Body of pancreas (tissue), 4 donors: ENCODE results near the gene ELL.

Experiments used
- POLR2A ChIP-seq, 3 donors: fragments of 450-650 bp; IDR thresholded peaks; one replicate each; pipeline ENCODE4 v1.6.1; 2016; ENCODE audit warnings: antibody characterized with exemption in 3 of 3, mild to moderate bottlenecking in 2 of 3
- TF ChIP-seq, protein P1 (sequence below), 7 experiments: fragments of 450-650 bp in 4 of 7; fragments of 200-600 bp in 3 of 7; sonication (generic) in 3 of 7; IDR thresholded peaks; one replicate each; pipeline ENCODE4 v1.5.1; 2016 to 2019; ENCODE audit warnings: antibody characterized with exemption in 7 of 7

DNA sequence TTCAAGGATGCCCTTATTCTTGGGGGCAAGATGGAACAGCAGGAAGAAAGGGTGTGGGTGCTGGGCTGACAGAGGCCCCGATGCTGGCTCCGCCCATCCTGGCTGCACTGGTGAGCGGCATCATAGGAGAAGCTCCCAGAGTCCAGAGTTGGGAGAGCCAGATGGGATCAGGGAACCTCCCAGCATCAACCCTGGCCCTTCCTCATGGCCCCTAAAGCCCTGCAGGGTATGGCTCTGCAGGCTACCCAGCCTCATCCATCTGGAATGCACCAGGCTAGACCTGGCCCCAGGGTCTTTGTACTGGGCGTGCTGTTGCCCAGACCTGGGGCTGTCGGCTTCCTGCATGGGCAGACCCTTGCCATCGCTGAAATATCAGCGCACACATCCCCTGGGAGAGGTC lies 7.9 kb upstream of the ELL start:
- TF ChIP-seq, protein P1, sequence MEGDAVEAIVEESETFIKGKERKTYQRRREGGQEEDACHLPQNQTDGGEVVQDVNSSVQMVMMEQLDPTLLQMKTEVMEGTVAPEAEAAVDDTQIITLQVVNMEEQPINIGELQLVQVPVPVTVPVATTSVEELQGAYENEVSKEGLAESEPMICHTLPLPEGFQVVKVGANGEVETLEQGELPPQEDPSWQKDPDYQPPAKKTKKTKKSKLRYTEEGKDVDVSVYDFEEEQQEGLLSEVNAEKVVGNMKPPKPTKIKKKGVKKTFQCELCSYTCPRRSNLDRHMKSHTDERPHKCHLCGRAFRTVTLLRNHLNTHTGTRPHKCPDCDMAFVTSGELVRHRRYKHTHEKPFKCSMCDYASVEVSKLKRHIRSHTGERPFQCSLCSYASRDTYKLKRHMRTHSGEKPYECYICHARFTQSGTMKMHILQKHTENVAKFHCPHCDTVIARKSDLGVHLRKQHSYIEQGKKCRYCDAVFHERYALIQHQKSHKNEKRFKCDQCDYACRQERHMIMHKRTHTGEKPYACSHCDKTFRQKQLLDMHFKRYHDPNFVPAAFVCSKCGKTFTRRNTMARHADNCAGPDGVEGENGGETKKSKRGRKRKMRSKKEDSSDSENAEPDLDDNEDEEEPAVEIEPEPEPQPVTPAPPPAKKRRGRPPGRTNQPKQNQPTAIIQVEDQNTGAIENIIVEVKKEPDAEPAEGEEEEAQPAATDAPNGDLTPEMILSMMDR (IDR thresholded peaks at IDR 0.05) = no peak
- TF ChIP-seq POLR2A (IDR thresholded peaks at IDR 0.05) = no peak
